H9 (cell line): Measurements from ENCODE around the gene PIP4K2A. TPM values are rescaled to one million over a fixed set of nuclear protein-coding genes. Genes with fewer than 3 reads are reported as not detected.

ENCODE experiments used
- DNase-seq: peaks from one replicate; pipeline ENCODE4 v3.0.0-alpha.2; 2017
- H2AFZ ChIP-seq: one replicate; pipeline ENCODE4 v1.6.1; 2013; ENCODE audit warnings: mild to moderate bottlenecking, low read length, control low read depth, moderate library complexity
- H2AK5ac ChIP-seq: 2 replicates; pipeline ENCODE4 v1.6.1; 2013; ENCODE audit warnings: low read length, control low read depth, mixed read lengths; ENCODE audit not compliant: insufficient read length
- H2BK120ac ChIP-seq: one replicate; pipeline ENCODE4 v1.6.1; 2013; ENCODE audit warnings: low read depth, mild to moderate bottlenecking, low read length, control low read depth, inconsistent platforms; ENCODE audit not compliant: poor library complexity, severe bottlenecking
- H2BK12ac ChIP-seq: 2 replicates; pipeline ENCODE4 v1.6.1; 2013; ENCODE audit warnings: low read length, control low read depth, mixed read lengths, low read depth; ENCODE audit not compliant: insufficient read length
- H2BK15ac ChIP-seq: 2 replicates; pipeline ENCODE4 v1.6.1; 2013; ENCODE audit warnings: low read depth, low read length, control low read depth
- H2BK20ac ChIP-seq: one replicate; pipeline ENCODE4 v1.6.1; 2013; ENCODE audit warnings: low read depth, mild to moderate bottlenecking, low read length, control low read depth, inconsistent platforms; ENCODE audit not compliant: poor library complexity, severe bottlenecking
- H2BK5ac ChIP-seq: 2 replicates; pipeline ENCODE4 v1.6.1; 2013; ENCODE audit warnings: low read length, control low read depth, mixed read lengths; ENCODE audit not compliant: insufficient read length
- H3K14ac ChIP-seq: 2 replicates; pipeline ENCODE4 v1.6.1; 2013; ENCODE audit warnings: low read length, control low read depth; ENCODE audit not compliant: insufficient read depth
- H3K18ac ChIP-seq: 2 replicates; pipeline ENCODE4 v1.6.1; 2013; ENCODE audit warnings: low read depth, mild to moderate bottlenecking, mixed read lengths, low read length, control low read depth; ENCODE audit not compliant: insufficient read length
- H3K23ac ChIP-seq: 2 replicates; pipeline ENCODE4 v1.6.1; 2013; ENCODE audit warnings: low read length, control low read depth, mixed read lengths, low read depth; ENCODE audit not compliant: insufficient read length
- H3K23me2 ChIP-seq: 2 replicates; pipeline ENCODE4 v1.6.1; 2013; ENCODE audit warnings: low read depth, mild to moderate bottlenecking, mixed read lengths, low read length, control low read depth; ENCODE audit not compliant: insufficient read length, poor library complexity, severe bottlenecking
- H3K27ac ChIP-seq: 2 replicates; pipeline ENCODE4 v1.5.1; 2013; ENCODE audit warnings: low read length, control low read depth, mixed read lengths, low read depth; ENCODE audit not compliant: insufficient read length
- H3K27me3 ChIP-seq: 2 replicates; pipeline ENCODE4 v1.6.1; 2013; ENCODE audit warnings: low read length, control low read depth, inconsistent platforms; ENCODE audit not compliant: insufficient read depth
- H3K4ac ChIP-seq: 2 replicates; pipeline ENCODE4 v1.6.1; 2013; ENCODE audit warnings: low read depth, mild to moderate bottlenecking, control low read depth, inconsistent platforms, low read length, moderate library complexity
- H3K4me1 ChIP-seq: 2 replicates; pipeline ENCODE4 v1.6.1; 2013; ENCODE audit warnings: low read length, control low read depth, inconsistent platforms; ENCODE audit not compliant: insufficient read depth
- H3K4me2 ChIP-seq: 2 replicates; pipeline ENCODE4 v1.6.1; 2013; ENCODE audit warnings: low read length, control low read depth, mixed read lengths; ENCODE audit not compliant: insufficient read length, insufficient read depth
- H3K56ac ChIP-seq: 2 replicates; pipeline ENCODE4 v1.6.1; 2013; ENCODE audit warnings: low read depth, mild to moderate bottlenecking, mixed read lengths, low read length, control low read depth; ENCODE audit not compliant: insufficient read length
- H3K79me1 ChIP-seq: 2 replicates; pipeline ENCODE4 v1.6.1; 2013; ENCODE audit warnings: low read depth, mild to moderate bottlenecking, moderate library complexity, low read length, control low read depth, inconsistent platforms; ENCODE audit not compliant: insufficient read depth, poor library complexity, severe bottlenecking
- H3K79me2 ChIP-seq: 2 replicates; pipeline ENCODE4 v1.6.1; 2013; ENCODE audit warnings: low read length, control low read depth, inconsistent platforms; ENCODE audit not compliant: insufficient read depth
- H3K9ac ChIP-seq: 2 replicates; pipeline ENCODE4 v1.6.1; 2013; ENCODE audit warnings: low read length, control low read depth, mixed read lengths; ENCODE audit not compliant: insufficient read length; ENCODE audit errors: extremely low read depth
- H3K9me3 ChIP-seq: one replicate; pipeline ENCODE4 v1.6.1; 2013; ENCODE audit warnings: low read depth, low read length, inconsistent platforms; ENCODE audit not compliant: control insufficient read depth
- H3T11ph ChIP-seq: one replicate; pipeline ENCODE4 v1.6.1; 2013; ENCODE audit warnings: mild to moderate bottlenecking, low read length, control low read depth, inconsistent platforms
- H4K20me1 ChIP-seq: one replicate; pipeline ENCODE4 v1.6.1; 2013; ENCODE audit not compliant: control insufficient read depth, insufficient read length, insufficient read depth
- H4K5ac ChIP-seq: 2 replicates; pipeline ENCODE4 v1.6.1; 2013; ENCODE audit warnings: low read depth, mild to moderate bottlenecking, mixed read lengths, low read length, control low read depth; ENCODE audit not compliant: insufficient read length
- H4K8ac ChIP-seq: replicated peaks from 2 replicates; pipeline ENCODE4 v1.6.1; 2013; ENCODE audit warnings: low read length, control low read depth, mixed read lengths, low read depth; ENCODE audit not compliant: insufficient read length
- H4K91ac ChIP-seq: 2 replicates; pipeline ENCODE4 v1.6.1; 2013; ENCODE audit warnings: low read depth, mild to moderate bottlenecking, moderate library complexity, mixed read lengths, low read length, control low read depth; ENCODE audit not compliant: insufficient read length
- H3K27ac Mint-ChIP-seq, 3 experiments: 2 replicates in 2 of 3; 3 replicates in 1 of 3; pipeline ENCODE4 v1.8.0; 2020 to 2021; ENCODE audit warnings: mixed read lengths in 3 of 3, mild to moderate bottlenecking in 1 of 3, moderate library complexity in 1 of 3
- H3K27me3 Mint-ChIP-seq: 2 replicates; pipeline ENCODE4 v1.8.0; 2021; ENCODE audit warnings: low read depth, mild to moderate bottlenecking, moderate library complexity, mixed read lengths
- H3K36me3 Mint-ChIP-seq, 3 experiments: 2 replicates in 2 of 3; 3 replicates in 1 of 3; pipeline ENCODE4 v1.8.0; 2020 to 2021; ENCODE audit warnings: low read depth in 3 of 3, mixed read lengths in 3 of 3; ENCODE audit not compliant: insufficient read depth in 1 of 3
- H3K4me1 Mint-ChIP-seq, 2 experiments: 2 replicates each; pipeline ENCODE4 v1.8.0; 2020; ENCODE audit warnings: mixed read lengths in 2 of 2
- H3K4me3 Mint-ChIP-seq, 2 experiments: 2 replicates in 1 of 2; 3 replicates in 1 of 2; pipeline ENCODE4 v1.8.0; 2020 to 2021; ENCODE audit warnings: mild to moderate bottlenecking in 2 of 2, mixed read lengths in 2 of 2, moderate library complexity in 1 of 2
- H3K9me3 Mint-ChIP-seq, 2 experiments: 2 replicates in 1 of 2; 3 replicates in 1 of 2; pipeline ENCODE4 v1.8.0; 2020; ENCODE audit warnings: mild to moderate bottlenecking in 2 of 2, mixed read lengths in 2 of 2, moderate library complexity in 1 of 2
- WGBS: extraction: QIAGEN DNeasy Blood & Tissue Kit; methylation state at CpG from one replicate; pipeline ENCODE4 v1.1.7; 2013; ENCODE audit warnings: missing lambda C conversion rate, low lambda C conversion rate, mixed read lengths; ENCODE audit not compliant: insufficient read length; ENCODE audit errors: extremely low coverage; 5-methylcytosine and 5-hydroxymethylcytosine counted together
- total RNA-seq: library from RNA; stranded (reverse); gene quantifications from 2 replicates; pipeline ENCODE4 v1.2.1, GENCODE V29; 2021
- TF ChIP-seq, protein P1 (sequence below): fragments of 200-600 bp; sonication (generic); conservative IDR thresholded peaks from 3 replicates; pipeline ENCODE4 v1.8.0; 2021; ENCODE audit warnings: antibody characterized with exemption, mild to moderate bottlenecking

Gene PIP4K2A
- total RNA-seq, 1 experiment from 2014 or later: 33.6 TPM

GRCh38 chr10:22634606-22635459 is 79.5 kb downstream of the PIP4K2A start:
- peaks cover 19 to 21% of the 10 kb centered on the region in 2 experiments for H3K4me1 Mint-ChIP-seq
- H3K14ac ChIP-seq: no peak overlapping the region
- no peaks in the 10 kb centered on the region for H3K9me3 ChIP-seq
- peaks cover 10% of the 10 kb centered on the region; the same call in 1 of the 2 replicates for H3K79me2 ChIP-seq
- H3K4ac ChIP-seq: no peak overlapping the region
- no peak overlapping the region for H3K27ac Mint-ChIP-seq
- no peak overlapping the region for H3K9ac ChIP-seq
- no peak overlapping the region for H3K23ac ChIP-seq
- peaks cover 12% of the 10 kb centered on the region for H3K79me1 ChIP-seq
- no peak overlapping the region for H3K4me3 Mint-ChIP-seq
- no peak overlapping the region for H2BK12ac ChIP-seq
- H3K36me3 Mint-ChIP-seq: no peaks in the 10 kb centered on the region; a peak in 1 of 7 replicates
- H2BK120ac ChIP-seq: no peak overlapping the region
- TF ChIP-seq, protein P1, sequence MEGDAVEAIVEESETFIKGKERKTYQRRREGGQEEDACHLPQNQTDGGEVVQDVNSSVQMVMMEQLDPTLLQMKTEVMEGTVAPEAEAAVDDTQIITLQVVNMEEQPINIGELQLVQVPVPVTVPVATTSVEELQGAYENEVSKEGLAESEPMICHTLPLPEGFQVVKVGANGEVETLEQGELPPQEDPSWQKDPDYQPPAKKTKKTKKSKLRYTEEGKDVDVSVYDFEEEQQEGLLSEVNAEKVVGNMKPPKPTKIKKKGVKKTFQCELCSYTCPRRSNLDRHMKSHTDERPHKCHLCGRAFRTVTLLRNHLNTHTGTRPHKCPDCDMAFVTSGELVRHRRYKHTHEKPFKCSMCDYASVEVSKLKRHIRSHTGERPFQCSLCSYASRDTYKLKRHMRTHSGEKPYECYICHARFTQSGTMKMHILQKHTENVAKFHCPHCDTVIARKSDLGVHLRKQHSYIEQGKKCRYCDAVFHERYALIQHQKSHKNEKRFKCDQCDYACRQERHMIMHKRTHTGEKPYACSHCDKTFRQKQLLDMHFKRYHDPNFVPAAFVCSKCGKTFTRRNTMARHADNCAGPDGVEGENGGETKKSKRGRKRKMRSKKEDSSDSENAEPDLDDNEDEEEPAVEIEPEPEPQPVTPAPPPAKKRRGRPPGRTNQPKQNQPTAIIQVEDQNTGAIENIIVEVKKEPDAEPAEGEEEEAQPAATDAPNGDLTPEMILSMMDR: no peak
- no peak overlapping the region for H3K4me2 ChIP-seq
- no CpG with 5 or more reads among the region's 4 CpGs for WGBS
- DNase-seq: no peak
- no peak overlapping the region for H4K5ac ChIP-seq
- H3K23me2 ChIP-seq: no peaks in the 10 kb centered on the region
- no peak overlapping the region for H2BK20ac ChIP-seq
- H2AFZ ChIP-seq: no peak overlapping the region
- H3K56ac ChIP-seq: no peak overlapping the region
- H3K27ac ChIP-seq: no peak overlapping the region
- no peak overlapping the region for H2AK5ac ChIP-seq
- no peak overlapping the region for H3K18ac ChIP-seq
- H3K4me1 ChIP-seq: peaks cover 10% of the 10 kb centered on the region; the same call in 1 of the 2 replicates
- no peak overlapping the region for H4K8ac ChIP-seq
- H3K27me3 Mint-ChIP-seq: no peaks in the 10 kb centered on the region
- H2BK15ac ChIP-seq: no peak overlapping the region
- H3K9me3 Mint-ChIP-seq: no peaks in the 10 kb centered on the region
- H4K91ac ChIP-seq: no peak overlapping the region
- H2BK5ac ChIP-seq: no peak overlapping the region
- no peak overlapping the region for H3T11ph ChIP-seq
- H3K27me3 ChIP-seq: no peaks in the 10 kb centered on the region
- no peaks in the 10 kb centered on the region for H4K20me1 ChIP-seq
